Body of pancreas (tissue), 4 donors: Measurements from ENCODE around the gene RGMA.

Source experiments
- POLR2A ChIP-seq, 3 donors: fragments of 450-650 bp; IDR thresholded peaks; one replicate each; pipeline ENCODE4 v1.6.1; 2016; ENCODE audit warnings: antibody characterized with exemption in 3 of 3, mild to moderate bottlenecking in 2 of 3
- TF ChIP-seq, protein P1 (sequence below), 7 experiments: fragments of 450-650 bp in 4 of 7; fragments of 200-600 bp in 3 of 7; sonication (generic) in 3 of 7; IDR thresholded peaks; one replicate each; pipeline ENCODE4 v1.5.1; 2016 to 2019; ENCODE audit warnings: antibody characterized with exemption in 7 of 7

DNA sequence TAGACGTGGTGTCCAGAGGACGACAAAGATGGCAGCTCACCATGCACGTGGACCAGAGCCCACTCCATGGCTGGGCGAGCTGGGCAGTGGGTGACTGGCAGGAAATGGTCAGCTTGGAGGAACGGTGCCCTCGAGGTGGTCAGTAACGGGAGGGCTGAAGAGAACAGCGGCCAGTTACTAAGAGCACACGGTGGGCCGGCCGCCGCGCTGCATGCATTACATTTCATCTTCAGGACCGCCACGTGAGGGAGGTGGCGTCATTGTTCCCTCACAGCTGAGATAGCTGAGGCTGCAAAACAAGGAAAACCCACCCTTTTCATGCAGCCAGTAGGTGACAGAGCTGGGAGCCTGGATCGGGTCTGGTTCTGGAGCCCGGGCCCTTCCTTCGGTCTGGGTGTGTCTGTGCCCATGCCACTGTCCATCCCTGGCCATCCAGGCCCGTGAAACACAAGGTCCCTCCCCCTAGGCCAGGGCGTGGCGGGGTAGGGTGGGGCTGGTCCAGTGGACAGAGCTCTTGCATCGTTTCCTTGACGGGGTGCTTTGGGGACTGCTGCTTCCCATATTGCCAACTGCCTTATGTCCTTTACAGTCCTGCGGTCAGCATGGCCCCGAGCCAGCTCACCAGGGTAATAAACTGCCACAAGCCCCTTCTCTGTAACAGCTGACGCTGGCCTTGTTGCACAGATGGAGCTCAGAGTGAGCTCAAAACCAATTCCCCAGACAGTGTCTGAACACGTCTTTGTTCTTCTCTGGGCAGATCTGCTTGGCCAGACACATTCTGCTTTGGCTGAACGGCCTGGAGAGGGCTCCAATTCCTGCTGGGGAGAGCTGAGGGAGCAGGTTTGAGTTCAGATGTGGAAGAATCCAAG, 51.8 kb downstream of the RGMA start:
- TF ChIP-seq POLR2A (IDR thresholded peaks at IDR 0.05): no peak
- TF ChIP-seq, protein P1, sequence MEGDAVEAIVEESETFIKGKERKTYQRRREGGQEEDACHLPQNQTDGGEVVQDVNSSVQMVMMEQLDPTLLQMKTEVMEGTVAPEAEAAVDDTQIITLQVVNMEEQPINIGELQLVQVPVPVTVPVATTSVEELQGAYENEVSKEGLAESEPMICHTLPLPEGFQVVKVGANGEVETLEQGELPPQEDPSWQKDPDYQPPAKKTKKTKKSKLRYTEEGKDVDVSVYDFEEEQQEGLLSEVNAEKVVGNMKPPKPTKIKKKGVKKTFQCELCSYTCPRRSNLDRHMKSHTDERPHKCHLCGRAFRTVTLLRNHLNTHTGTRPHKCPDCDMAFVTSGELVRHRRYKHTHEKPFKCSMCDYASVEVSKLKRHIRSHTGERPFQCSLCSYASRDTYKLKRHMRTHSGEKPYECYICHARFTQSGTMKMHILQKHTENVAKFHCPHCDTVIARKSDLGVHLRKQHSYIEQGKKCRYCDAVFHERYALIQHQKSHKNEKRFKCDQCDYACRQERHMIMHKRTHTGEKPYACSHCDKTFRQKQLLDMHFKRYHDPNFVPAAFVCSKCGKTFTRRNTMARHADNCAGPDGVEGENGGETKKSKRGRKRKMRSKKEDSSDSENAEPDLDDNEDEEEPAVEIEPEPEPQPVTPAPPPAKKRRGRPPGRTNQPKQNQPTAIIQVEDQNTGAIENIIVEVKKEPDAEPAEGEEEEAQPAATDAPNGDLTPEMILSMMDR (IDR thresholded peaks at IDR 0.05): no peak
